ENCODE data around the gene MICAL1.

Gene MICAL1, protein sequence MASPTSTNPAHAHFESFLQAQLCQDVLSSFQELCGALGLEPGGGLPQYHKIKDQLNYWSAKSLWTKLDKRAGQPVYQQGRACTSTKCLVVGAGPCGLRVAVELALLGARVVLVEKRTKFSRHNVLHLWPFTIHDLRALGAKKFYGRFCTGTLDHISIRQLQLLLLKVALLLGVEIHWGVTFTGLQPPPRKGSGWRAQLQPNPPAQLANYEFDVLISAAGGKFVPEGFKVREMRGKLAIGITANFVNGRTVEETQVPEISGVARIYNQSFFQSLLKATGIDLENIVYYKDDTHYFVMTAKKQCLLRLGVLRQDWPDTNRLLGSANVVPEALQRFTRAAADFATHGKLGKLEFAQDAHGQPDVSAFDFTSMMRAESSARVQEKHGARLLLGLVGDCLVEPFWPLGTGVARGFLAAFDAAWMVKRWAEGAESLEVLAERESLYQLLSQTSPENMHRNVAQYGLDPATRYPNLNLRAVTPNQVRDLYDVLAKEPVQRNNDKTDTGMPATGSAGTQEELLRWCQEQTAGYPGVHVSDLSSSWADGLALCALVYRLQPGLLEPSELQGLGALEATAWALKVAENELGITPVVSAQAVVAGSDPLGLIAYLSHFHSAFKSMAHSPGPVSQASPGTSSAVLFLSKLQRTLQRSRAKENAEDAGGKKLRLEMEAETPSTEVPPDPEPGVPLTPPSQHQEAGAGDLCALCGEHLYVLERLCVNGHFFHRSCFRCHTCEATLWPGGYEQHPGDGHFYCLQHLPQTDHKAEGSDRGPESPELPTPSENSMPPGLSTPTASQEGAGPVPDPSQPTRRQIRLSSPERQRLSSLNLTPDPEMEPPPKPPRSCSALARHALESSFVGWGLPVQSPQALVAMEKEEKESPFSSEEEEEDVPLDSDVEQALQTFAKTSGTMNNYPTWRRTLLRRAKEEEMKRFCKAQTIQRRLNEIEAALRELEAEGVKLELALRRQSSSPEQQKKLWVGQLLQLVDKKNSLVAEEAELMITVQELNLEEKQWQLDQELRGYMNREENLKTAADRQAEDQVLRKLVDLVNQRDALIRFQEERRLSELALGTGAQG

GRCh38 chr6:109455437-109456110, at the start of gene MICAL1:
Gene MICAL1 (minus strand): TSS chr6:109455772. CDS start chr6:109454196, 1,576 bp downstream.
- DNase-seq, result peak; percentile 72

GRCh38 chr6:109503327-109504224, 48.0 kb upstream of the MICAL1 start:
- no peak for DNase-seq

GRCh38 chr6:109498936-109499335, 43.4 kb upstream of the MICAL1 start:
- DNase-seq, result no peak

DNA sequence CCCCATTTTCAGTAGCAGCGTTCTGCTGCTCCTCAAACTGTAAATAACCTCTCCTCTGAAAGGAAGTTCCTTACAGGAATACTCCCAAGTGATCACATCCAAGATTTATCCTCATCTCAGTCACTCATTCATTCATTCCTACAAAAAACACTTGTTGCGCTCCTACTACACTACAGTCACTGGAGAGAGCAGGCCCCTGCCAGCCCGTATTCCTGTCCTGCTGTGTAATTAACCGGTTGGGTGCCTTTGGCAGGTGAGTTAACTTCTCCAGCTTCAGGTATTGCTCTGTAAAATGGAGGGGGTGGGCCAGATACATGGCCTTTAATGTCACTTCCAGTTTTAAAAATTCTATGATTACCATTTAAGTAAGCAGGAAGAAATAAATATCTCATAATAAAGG, 42.5 kb upstream of the MICAL1 start:
- DNase-seq, result no peak

DNA sequence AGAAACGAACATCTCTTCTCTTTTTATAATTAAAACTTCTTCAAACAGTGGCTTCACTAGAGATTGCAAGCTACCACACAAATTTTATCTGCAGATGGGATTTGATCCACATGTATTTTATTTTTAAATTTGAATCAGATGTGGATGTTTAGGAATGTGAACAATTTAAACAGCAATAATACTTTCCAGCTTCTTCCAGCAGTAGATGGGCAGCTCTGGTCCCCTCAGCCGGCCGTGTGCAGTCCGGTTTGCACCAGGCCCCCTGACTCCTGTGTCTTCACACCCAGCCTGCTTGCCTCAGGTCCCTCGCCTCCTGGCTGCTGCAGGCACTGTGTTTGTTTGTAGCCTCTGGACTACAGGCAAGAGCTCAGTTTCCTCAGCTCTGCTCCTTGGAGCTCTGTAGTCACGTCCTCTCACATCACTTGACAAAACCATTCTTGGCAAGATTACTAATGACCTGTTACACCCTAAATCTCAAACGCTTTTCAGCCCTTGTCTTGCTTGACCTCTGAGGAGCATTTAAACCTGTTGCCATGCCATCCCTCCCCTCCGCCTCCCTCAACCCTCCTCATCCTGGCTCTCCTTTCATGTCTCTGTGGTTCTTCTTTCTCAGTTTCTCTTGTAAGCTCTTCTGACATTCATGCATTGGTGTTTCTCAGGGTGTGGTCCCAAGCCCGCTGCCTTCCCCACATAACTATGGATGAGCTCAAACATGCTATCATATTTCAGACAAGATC, 40.6 kb upstream of the MICAL1 start:
- DNase-seq, result no peak

DNA sequence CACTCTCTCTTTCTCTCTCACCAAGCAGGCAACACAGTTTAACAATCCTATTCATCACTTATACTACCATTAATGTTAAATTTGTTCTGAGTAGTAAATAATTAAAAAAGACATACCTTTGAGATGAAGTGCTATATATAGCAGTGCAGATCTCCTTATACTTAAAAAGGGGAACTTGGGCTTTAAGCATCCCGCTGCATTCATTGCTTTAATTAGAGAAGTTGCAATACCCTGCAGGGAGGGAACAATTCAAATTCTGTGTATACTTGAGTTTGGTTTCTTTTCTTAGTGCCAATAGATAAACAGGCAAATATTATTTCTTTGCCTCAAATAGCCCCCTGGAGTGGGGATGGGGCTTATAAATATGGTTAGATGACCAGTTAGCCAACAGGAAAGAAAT, 38.3 kb upstream of the MICAL1 start:
- no peak for DNase-seq

- DNase-seq, result no peak
Observed at GRCh38 chr6:109491207-109491938, 35.8 kb upstream of the MICAL1 start.

GRCh38 chr6:109490713-109491112, 35.1 kb upstream of the MICAL1 start:
- no peak for DNase-seq

DNA sequence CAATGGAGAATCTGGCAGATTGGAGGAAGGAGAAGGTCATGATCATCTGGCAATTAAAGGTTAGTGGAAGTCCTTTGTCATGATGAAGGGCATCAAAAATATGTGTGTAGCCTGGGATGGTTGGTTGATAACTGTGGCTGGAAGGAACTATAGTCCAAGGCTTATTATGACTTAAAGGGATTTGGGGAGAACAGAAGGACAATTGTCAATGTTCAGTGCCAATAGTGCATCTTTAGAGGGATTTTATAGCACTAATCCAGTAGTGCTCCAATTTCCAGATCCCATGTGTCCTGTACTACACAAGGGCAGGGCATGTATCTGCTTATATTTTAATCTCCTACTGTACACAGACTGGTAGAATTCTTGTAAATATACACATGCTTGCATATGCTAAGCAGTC, 32.4 kb upstream of the MICAL1 start:
- DNase-seq, result no peak

DNA sequence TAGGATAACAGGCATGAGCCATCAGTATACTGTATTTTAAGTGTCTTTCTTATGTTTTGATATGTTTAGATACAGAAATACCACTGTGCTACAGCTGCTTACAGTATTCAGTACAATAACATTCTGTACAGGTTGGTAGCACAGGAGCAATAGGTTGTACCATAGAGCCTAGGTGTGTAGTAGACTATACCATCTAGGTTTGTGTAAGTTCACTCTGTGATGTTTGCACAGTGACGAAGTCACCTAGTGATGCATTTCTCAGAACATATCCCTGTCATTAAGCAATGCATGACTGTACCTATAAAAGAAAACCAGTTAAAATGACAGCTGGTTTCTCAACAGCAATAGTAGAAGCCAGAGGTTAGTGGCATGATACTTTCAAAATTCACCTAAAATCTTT, 30.5 kb upstream of the MICAL1 start:
- no peak for DNase-seq

DNA sequence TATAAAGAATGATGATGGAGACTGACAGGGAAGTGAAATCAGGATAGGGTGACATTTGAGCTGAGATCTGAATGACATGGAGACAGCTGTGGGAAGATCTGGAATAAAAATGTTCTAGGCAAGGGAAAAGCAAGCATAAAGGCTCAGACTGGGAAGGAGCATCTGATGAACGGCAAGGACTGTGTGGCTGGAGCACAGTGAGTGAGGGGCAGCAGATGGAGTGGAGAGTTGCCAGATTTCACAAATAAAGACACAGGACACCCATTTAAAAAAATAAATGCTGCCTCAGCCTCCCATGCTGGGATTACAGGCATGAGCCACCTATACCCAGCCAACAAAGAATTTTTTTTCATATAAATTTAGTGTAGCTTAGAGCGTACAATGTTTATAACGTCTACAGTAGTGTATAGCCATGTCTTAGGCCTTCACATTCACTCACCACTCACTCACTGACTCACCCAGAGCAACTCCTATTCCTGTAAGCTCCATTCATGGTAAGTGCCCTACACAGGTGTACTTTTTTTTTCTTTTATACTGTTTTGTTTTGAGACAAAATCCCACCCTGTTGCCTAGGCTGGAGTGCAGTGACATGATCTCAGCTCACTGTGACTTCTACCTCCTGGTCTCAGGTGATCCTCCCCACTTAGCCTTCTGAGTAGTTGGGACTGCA, 29.8 kb upstream of the MICAL1 start:
- no peak for DNase-seq

DNA sequence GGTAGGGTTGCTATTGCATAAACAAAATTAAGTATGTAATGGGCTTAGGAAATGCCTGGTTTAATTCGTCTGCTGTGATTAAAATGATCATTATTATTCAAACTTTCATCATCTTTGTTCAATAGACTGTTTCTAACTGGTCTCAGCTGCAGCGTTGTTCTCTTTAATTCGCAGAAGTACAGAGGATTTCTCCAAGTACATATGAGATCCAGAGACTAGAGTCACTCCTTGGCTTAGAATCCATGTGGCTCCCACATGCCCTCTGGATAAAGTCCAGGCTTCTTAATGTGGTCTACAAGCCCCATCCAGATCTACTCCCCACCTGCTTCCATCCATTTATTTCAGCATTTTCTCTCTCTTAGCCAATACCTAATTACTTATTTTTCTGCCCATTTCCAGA, 28.6 kb upstream of the MICAL1 start:
- no peak for DNase-seq

GRCh38 chr6:109483735-109484057, 28.1 kb upstream of the MICAL1 start:
- DNase-seq, result no peak

DNA sequence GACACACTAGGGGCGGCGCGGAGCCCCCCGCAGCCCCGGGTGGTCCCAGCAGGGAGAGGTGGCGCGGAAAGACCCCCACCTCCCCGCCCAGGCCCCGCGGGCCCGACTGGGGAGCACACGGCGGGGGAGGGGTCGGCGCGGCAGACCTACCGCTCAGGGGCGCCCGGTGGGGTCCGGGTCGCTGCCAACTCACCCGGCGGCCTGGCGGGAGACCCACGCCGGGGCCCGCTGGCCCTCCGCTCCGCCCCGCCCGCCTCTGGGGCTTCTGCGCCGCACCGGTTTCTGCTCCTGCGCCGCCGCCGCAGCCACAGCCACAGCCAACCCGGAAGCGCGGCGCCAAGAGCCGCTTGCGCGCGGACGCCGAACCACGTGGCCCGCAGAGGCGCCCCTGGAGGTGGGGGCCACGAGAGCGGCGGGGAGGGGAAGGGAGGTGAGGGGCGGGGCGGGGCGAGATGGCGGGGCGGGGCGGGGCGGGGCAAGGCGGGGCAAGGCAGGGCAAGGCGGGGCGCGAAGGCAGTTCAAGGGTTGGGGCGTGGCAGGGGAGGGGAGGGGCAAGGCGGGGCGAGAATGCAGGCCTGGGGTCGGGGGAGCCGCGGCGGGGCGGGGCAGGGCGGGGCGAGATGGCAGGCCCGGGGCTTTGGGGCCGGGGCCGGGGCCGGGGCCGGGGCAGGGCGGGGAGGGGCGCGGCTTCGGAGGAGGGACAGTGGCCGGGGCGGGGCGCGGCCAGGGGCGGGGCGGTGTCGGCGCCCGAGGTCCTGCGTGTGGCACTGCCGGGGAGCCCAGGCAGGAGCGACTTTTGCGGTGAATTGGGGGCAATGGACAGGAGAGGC, 27.5 kb upstream of the MICAL1 start, which contains the start of gene ZBTB24:
ZBTB24 (minus strand) TSS at position 315 of the 830 bp plus-strand sequence. CDS start 1,193 bp downstream, outside the sequence.
- peak; percentile 91 for DNase-seq

GRCh38 chr6:109480993-109481480, 25.5 kb upstream of the MICAL1 start:
- DNase-seq, result no peak

DNA sequence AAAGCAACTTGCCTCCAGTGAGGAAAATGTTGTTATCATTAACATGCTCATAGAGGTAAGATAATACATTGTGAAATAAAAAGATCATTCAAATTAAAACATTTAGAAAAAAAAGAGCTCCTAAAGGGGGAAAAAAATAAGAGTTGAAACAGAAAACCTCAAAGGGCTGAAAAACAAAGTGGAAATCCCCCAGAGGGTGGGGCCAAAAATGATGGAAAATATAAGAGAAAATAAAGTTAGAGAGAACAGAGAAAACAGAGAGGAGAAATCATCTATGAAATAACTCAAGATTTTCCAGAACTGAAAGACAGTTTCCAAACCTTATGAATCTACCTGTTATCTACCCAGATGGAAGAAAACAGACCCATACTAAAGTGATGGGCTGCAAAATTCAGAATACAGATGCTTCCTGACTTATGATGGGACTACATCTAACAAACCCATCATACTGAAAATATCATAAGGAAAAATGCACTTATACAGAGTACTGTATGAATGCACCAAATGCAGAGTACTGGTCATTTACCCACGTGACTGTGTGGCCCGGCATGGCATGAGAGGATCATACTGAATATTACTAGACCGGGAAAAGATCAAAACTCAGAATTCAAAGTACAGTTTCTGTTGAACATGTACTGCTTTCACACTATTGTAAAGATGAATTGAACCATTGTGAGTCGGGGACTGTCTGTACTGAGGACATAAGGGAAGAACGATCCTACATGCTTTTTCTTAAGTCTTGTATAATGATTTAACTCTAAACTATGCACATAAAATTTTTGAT, 23.5 kb upstream of the MICAL1 start:
- no peak for DNase-seq

DNA sequence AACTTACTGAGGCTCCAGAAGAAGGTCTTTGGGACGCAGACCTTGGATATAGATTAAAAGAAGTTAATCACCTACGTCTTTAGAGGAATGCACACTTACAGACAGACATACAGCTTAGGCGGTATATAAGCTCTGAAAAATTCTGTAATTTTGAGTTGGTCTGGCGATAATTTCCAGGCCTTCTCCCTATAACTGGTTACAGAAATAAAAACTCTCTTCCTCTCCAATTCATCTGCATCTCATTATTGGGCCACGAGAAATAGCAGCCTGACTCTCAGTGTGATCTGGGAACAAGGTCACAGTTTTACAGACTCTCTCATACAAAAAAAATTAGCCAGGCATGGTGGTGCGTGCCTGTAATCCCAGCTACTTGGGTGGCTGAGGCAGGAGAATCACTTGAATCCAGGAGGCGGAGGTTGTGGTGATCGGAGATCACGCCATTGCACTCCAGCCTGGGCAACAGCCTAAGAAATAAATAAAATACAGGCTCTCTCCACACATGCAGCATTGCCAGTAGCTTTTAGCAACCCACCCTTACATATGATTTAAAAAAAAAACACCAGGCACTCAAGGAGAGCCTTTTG, 22.7 kb upstream of the MICAL1 start:
- no peak for DNase-seq

DNA sequence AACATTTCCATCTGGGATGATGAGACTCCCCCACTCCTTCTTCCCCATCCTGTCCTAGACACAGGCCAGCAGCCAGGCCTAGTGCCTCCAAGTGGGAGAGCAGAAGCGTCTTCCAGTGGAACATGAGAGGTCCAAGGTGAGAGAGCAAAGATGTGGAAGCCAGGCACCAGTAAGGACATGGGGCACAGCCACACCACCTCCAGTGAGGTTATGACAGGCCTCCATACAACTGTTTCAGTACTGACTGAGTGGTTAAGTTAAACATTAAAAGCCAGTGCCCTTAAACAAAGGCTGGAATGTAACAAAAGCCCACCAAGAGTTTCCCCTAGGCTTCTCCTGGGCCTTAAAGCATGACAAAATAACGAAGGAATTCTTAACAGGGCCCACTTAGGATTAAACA, 22.2 kb upstream of the MICAL1 start:
- DNase-seq, result no peak
